ENCODE results near the gene ARFRP1. TPM values are rescaled to one million over a fixed set of nuclear protein-coding genes. Genes with fewer than 3 reads are reported as not detected.

The ARFRP1 gene
- total and polyA plus RNA-seq, 2 of the 13 experiments (the other 11 are each of a cell fraction or from before 2014, with no cell fraction given), result 32.0 to 51.1 TPM

- no peak for TF ChIP-seq CENPBD1 (CRISPR knock-in tag; IDR thresholded peaks at IDR 0.05; ENCODE audit: borderline replicate concordance, low read depth)
- TF ChIP-seq ZBTB34 (CRISPR knock-in tag; IDR thresholded peaks at IDR 0.05), result peak; percentile 60; the same call in 1 of the 2 replicates
- no peak for TF ChIP-seq ZNF776 (CRISPR knock-in tag; IDR thresholded peaks at IDR 0.05)
- no peak for TF ChIP-seq MTA3 (CRISPR knock-in tag; IDR thresholded peaks at IDR 0.05)
- peak; percentile 90 for TF ChIP-seq XRCC5 (optimal IDR thresholded peaks at IDR 0.05; ENCODE audit: low read length)
- TF ChIP-seq TMF1 (CRISPR knock-in tag; IDR thresholded peaks at IDR 0.05; ENCODE audit: low read depth), result no peak
- no peak; the same call in 1 of the 2 replicates for TF ChIP-seq NFIC (IDR thresholded peaks at IDR 0.05; ENCODE audit: low read length)
- TF ChIP-seq ZBTB46 (CRISPR knock-in tag; IDR thresholded peaks at IDR 0.05; ENCODE audit: borderline replicate concordance), result no peak
- TF ChIP-seq ZNF646 (CRISPR knock-in tag; IDR thresholded peaks at IDR 0.05), result no peak
- peak; percentile 56; the same call in 1 of the 2 replicates for TF ChIP-seq ZNF274 (CRISPR knock-in tag; IDR thresholded peaks at IDR 0.05)
- peak; percentile 81 for TF ChIP-seq ZSCAN9 (CRISPR knock-in tag; IDR thresholded peaks at IDR 0.05; ENCODE audit: borderline replicate concordance)
- TF ChIP-seq PRDM4 (CRISPR knock-in tag; IDR thresholded peaks at IDR 0.05; ENCODE audit: borderline replicate concordance), result 0 out of 2 replicates have a peak, but pooled peaks have one; percentile 43
- TF ChIP-seq ZNF878 (CRISPR knock-in tag; IDR thresholded peaks at IDR 0.05), result no peak
- peak; percentile 99 for TF ChIP-seq ZBTB7A (CRISPR knock-in tag; IDR thresholded peaks at IDR 0.05)
- no peak for TF ChIP-seq PCBP2 (optimal IDR thresholded peaks at IDR 0.05; ENCODE audit: low read depth, low read length, poor library complexity, severe bottlenecking)
These were observed 31.6 kb upstream of the ARFRP1 start, which contains the start of gene SLC2A4RG (continued) for GRCh38 chr20:63739130-63740069.
